ENCODE results near the gene ARMCX2.

ARMCX2 gene

GRCh38 chrX:101682723-101683122 lies 23.1 kb upstream of the ARMCX2 start:
- in situ Hi-C loops (cut with MboI; ENCODE audit: low sequenced_read_pairs, unreplicated experiment) = no loop called here
- no peak for DNase-seq (ENCODE audit: low spot score)
- no peak for TF ChIP-seq CTCF (IDR thresholded peaks at IDR 0.05; ENCODE audit: borderline replicate concordance, control extremely low read depth, extremely low read depth, insufficient read depth, missing control alignments)

DNA sequence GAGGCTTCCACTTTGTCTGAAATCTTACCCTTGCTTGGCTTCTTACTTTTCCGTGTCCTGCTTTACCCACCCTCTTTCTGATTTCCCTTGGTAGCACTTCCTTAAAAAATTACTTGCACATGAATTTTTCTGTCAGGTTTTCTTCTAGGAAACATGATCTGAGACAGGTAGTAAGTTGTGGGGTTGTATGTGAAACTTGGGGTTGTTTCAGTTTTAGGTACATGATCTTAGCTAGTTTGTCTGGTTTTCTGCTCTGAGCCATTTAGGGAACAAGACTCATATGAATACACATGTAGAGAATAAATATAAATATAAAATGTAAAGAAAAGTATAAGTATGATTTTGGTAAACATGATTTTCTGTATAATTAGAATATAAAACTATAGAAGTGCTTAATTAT lies 17.4 kb upstream of the ARMCX2 start:
- in situ Hi-C loops (cut with MboI; ENCODE audit: low sequenced_read_pairs, unreplicated experiment) = no loop called here
- DNase-seq (ENCODE audit: low spot score) = peak; percentile 23
- no peak for TF ChIP-seq CTCF (IDR thresholded peaks at IDR 0.05; ENCODE audit: borderline replicate concordance, control extremely low read depth, extremely low read depth, insufficient read depth, missing control alignments)

GRCh38 chrX:101676571-101676970 lies 16.9 kb upstream of the ARMCX2 start:
- DNase-seq (ENCODE audit: low spot score) = no peak
- no peak for TF ChIP-seq CTCF (IDR thresholded peaks at IDR 0.05; ENCODE audit: borderline replicate concordance, control extremely low read depth, extremely low read depth, insufficient read depth, missing control alignments)
- in situ Hi-C loops (cut with MboI; ENCODE audit: low sequenced_read_pairs, unreplicated experiment) = no loop called here

GRCh38 chrX:101668143-101668542 lies 8.5 kb upstream of the ARMCX2 start:
- DNase-seq (ENCODE audit: low spot score) = no peak
- in situ Hi-C loops (cut with MboI; ENCODE audit: low sequenced_read_pairs, unreplicated experiment) = no loop called here
- no peak for TF ChIP-seq CTCF (IDR thresholded peaks at IDR 0.05; ENCODE audit: borderline replicate concordance, control extremely low read depth, extremely low read depth, insufficient read depth, missing control alignments)

DNA sequence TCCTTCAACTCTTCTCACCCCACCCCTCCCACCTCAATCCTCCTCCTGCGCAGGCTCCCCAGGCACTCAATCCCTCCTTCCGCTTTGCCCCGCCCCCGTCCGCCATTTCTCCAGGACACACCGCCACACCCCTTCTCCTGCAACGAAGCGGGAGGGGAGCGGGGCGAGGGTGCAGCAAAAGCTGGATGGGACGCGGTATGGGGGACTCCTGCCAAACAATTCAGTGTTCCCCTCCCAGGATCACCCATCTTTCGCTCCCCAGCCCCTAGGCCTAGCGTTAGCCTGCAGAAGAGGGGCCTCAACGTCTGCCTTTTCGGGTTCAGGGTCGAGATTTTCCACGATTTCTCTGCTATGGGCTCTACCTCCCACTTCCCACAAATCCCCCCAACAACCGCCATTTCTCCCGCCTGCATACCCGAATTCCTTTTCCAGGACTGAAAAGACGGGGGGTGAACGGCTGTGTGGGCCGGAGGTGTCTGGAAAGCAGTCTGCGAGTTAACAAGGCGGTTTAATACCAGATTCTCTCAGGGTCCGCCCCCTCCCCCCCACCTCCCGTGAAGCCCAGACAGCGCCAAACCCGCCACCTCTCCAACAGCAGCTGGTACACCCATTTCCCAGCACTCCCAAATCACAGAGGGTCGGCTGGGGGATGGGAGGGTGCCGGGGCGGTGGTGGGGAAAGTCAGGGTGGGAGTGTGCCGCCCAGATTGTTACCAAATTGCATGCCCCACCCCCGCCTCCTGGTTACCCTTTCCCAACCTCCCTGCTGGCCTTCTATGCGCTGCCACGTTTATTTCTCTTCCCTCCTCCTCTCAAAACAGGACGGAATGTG lies 774 bp downstream of the ARMCX2 start:
- TF ChIP-seq CTCF (IDR thresholded peaks at IDR 0.05; ENCODE audit: borderline replicate concordance, control extremely low read depth, extremely low read depth, insufficient read depth, missing control alignments) = no peak
- in situ Hi-C loops (cut with MboI; ENCODE audit: low sequenced_read_pairs, unreplicated experiment) = no loop called here
- peak; percentile 70 for DNase-seq (ENCODE audit: low spot score)

DNA sequence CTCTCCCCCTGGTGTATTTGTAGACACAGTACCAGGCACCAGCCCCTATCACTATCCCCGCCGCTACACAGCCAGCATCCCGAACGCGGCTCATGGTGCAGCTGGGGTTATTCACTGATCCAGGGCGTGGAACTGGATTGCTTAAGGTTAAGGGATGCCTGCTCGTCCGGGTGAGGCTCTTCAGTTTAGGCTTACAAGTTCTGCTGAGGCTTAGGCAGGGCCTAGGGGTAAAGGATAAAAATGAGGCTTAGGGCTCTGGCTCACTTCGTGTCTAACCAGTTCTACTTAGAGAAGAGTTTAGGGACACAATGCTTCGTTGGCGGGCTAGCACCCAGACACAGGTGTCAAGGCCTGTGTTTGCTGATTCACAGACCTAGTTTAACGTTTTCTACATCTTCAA lies 2.2 kb downstream of the ARMCX2 start:
- no peak for DNase-seq (ENCODE audit: low spot score)
- in situ Hi-C loops (cut with MboI; ENCODE audit: low sequenced_read_pairs, unreplicated experiment) = no loop called here
- TF ChIP-seq CTCF (IDR thresholded peaks at IDR 0.05; ENCODE audit: borderline replicate concordance, control extremely low read depth, extremely low read depth, insufficient read depth, missing control alignments) = no peak
